ENCODE measurements around the gene PIK3R3.

PIK3R3 gene

DNA sequence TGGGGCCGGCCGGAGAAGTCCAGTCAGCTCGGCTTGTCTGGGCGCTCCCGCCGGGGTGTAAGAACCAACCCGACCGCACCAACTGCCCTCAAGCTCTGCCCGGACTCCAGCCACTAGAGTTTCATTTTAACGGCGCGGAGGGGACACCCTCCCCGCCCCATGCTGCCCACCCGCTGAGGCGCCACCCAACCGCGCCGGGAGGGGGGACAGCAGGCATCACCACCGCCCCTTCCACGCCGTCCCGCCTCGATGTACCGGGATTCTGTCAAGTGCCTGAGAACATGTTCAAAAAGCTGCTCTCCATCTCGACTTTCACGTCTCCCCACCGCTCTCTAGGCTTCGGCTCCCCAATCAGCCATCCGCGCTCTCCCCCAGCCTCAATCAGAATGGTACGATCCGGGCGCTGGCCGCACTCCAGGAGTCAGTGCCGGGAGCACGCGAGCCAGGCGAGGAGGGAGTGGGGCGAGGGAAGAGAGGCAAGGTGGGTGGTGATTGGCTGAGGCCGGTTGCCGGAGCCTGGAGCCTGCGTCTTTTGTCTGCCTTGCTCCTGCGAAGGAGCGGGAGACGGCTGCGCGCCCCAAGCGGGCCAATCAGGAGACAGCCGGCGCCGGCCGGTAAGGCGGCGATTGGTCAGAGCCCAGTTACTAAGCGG is at the start of gene PIK3R3:
TSS of gene PIK3R3 (minus strand) at position 101 of the 652 bp plus-strand sequence. CDS start 677 bp downstream, outside the sequence.
- peak; percentile 85 for DNase-seq

DNA sequence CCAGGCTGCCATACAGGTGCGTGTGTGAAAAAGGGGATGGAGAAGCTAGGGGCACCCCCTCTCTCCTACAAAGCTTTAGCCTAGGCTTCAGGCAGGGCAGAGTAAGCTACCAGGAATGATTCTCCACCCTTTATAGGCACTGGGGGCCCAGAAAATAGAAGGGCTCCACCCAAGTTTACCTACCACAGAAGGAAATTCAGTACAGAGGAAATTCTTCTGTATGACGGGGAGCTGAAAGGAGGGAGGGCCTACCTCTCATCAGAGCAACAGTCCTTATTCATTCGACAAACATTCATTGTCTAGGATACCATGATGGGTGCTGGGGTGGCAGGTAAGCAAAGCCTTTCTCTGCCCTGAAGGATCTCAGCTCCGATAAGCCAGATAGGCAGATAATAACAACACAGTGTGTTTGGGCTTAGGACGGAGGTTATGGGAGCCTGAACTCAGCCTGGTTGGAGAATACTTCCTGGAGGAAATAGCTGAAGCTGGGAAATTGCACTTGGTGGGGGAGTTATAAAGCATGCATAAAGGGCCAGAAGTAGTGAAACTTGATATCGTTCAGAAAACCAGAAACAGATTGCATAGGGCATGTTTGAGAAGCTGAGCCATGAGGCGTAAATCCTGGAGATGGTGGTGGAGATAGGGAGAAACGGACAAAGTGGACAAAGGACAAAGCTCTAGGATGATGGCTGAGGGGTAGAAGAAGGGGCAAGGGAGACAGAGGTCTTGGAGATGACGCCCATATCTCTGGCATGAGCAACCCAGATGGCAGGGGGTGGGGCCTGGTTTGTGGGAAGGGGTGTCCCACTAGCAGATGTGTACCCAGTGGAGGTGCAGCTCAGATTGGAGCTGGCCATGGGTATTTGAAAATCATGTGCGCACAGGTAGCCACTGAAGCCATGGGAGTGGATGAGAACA is 49.2 kb upstream of the PIK3R3 start:
- DNase-seq = no peak

DNA sequence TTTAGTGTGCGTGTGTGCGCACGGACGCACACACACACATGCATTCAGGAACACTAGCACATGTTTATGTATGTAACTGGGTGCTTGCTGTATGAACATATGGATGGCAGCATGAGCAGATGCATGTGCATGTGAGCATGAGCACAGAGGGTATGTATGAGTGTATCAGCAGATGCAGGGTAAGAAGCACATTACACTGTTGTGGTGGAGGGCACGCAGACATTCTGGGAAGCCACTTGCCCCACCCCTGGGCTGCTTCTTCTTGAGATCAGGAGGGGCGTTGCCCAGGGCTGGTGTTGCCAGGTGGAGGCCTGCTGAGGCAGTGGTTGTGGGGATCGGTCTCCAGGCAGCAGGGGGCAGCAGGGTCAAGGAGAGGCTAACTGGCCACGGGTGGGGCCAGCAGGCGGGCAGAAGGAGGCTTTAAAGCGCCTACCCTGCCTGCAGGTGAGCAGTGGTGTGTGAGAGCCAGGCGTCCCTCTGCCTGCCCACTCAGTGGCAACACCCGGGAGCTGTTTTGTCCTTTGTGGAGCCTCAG is 47.7 kb upstream of the PIK3R3 start:
- DNase-seq = no peak

DNA sequence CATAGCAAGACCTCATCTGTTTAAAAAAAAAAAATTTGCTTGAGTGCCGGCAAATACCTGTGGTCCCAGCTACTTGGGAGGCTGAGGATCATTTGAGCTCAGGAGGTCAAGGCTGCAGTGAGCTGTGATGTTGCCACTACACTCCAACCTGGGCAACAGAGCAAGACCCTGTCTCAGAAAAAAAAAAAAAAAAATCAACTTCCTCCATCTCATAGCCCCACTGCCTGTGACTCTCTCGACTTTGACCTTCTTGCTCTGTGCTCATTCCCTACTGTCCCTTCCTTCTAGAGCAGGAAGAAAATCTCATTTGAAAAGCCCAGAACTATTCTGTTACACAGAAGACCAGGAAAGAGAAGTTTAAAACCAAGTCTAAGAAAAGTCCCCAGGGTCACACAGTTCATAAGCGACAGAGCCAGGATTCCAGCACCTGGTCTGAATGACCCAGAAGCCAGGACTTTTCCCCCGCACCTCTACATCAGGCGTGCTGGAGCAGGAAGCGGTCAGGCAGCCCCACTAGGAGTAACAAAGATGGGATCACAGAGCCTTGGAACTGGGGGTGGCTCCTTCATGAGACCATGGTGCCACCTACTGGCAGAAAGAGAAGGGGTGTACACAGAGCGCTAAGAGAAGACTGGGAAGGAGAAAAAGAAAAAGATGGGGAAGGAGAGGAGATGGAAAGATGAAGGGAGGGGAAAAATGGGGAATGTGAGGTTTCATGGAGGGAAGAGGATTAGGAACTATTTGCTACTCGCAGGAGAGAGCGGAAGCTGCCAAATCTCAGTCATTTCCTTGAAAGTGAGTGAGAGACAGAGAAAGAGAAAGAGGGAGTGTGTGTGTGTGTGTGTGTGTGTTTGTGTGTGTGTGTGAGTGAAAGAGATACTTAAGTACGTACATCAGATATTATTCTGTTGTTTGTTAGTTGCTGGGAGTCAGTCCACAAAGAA is 47.0 kb upstream of the PIK3R3 start:
- DNase-seq = peak; percentile 54

DNA sequence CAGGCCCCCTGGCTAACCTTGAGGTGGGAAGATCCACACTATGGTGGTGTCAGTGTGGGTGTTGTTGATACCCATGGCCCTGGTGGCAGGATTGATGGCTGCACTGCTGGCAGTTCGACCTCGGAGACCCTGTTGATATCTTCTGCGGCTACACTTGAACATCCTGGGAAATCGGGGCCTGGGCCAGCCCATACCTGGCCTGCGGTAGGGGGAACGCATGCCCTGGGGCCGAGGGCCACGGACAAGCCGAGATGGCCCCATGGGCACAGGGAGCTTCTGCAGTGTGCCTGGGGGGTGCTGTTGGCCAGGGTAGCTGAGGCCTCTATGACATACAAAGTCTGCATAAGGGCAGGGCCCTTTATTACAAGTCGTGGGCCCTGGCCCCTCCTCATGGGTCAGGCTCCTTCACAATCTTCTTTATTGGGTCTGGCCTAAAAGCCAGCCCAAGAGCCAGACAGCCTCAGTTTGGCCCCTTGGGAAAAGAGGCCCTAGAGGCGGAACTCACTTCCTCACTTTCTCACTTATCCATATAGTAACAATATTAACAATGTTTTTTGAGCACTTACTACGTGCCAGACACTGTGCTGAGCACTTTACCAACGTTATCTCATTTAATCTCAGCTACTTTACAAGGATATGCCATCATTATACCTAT is 43.9 kb upstream of the PIK3R3 start, which contains the start of gene P3R3URF:
TSS of gene P3R3URF (minus strand) at position 278 of the 655 bp plus-strand sequence. CDS start at position 261, 17 bp downstream.
- no peak for DNase-seq

- no peak for DNase-seq
These were observed 42.8 kb upstream of the PIK3R3 start for GRCh38 chr1:46175243-46175642.

DNA sequence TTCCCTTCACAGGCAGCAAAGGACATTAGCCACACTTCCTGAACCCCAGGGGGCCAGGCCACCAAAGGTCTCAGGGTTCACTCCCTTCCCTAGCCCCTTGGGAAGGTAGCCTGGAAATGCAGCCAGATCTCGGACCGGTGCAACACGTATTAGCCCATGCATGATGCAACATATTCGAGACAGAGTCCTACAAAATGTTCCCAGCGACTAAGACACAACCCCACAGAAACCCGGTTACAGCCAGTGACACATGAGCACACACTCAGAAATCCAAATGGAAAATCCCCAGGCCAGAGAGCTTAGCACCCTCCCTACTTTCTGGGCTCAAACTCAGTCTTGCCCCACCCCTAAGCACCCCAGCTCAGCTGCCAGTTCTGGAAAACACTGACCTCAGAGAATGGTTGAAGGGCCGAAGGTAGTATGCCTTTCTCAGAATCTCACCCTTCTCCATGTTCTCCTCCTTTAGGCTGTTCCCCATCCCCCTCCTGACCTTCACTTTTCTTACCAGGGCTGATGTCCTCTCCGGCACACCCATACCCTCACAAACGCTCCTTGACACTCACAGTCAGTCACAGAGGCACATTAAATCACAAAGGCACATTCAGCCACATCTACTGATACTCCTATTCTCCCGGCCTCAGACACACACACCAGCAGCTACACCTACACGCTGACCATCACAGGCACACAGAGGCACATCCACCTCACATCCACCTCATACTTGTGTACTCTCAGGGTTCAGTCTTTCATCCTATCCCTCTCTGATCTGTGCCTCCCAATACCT is 42.2 kb upstream of the PIK3R3 start, which contains the start of gene TSPAN1:
TSS of gene TSPAN1 (plus strand) at position 640 of the 784 bp plus-strand sequence. CDS start 6,021 bp downstream, outside the sequence.
- no peak for DNase-seq

DNA sequence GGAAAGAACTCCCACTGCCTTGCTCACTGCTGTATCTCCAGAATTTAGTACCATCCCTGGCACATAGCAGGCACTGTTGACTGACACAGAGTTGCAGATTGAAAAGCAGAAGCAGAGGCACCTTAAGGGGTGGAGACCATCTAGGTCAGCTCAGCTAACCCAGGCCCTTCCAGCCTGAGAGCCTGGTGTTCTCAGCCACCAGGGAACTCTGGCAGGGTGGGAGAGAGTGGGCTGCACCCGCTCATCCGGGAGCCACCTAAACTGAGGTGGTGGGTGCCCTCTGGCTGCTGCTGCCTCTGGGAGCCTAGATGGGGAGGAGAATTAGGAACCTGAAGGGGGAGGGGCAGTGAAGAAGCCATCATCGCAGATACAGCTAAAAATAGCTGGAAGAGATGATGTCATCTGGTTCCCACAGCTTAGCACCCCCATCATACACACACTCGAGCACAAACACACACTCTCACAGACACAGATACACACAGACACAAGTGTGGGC is 41.0 kb upstream of the PIK3R3 start:
- DNase-seq = no peak

GRCh38 chr1:46172321-46172720 is 39.9 kb upstream of the PIK3R3 start:
- no peak for DNase-seq

DNA sequence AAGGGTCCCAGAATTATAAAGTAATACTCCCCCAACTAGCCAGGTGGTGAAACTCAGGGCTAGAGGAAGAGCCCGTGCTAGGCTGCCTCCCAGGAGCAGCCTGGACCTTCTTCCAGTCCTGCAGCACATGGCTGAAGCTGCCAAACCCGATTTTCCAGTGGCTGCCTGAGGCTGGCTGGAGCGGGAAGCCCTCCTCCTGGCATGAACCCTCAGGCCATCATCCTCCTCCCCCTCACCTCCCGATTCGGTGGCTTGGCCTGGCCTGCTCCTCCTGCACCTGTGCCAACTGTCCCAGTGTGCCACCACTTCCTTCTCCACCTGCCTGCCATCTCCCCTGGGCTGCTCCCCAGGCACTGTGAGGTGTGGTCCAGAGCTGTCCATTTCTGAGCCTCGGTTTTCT is 39.4 kb upstream of the PIK3R3 start:
- no peak for DNase-seq

GRCh38 chr1:46171351-46171750 is 38.9 kb upstream of the PIK3R3 start:
- DNase-seq = no peak

- DNase-seq = no peak
These were observed 37.5 kb upstream of the PIK3R3 start for GRCh38 chr1:46169811-46170454.

DNA sequence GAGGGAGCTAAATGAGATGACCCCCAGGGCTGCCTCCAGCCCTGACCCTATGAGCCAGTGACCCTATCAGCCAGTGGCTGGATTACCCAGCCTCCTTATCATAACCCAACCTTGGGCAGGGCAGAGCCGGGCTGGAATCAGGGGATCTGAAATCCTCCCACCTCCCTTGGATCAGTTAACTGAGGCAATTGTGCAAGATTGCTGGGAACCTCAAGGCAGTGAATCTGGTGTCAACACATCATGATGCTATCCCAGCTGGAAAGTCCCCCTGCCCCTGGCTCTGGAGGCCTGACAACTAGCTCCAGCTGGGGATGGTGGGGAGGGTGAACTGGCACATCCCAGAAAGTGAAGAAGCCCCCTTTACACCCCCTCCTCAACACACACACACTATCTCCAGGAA is 36.0 kb upstream of the PIK3R3 start:
- DNase-seq = no peak

DNA sequence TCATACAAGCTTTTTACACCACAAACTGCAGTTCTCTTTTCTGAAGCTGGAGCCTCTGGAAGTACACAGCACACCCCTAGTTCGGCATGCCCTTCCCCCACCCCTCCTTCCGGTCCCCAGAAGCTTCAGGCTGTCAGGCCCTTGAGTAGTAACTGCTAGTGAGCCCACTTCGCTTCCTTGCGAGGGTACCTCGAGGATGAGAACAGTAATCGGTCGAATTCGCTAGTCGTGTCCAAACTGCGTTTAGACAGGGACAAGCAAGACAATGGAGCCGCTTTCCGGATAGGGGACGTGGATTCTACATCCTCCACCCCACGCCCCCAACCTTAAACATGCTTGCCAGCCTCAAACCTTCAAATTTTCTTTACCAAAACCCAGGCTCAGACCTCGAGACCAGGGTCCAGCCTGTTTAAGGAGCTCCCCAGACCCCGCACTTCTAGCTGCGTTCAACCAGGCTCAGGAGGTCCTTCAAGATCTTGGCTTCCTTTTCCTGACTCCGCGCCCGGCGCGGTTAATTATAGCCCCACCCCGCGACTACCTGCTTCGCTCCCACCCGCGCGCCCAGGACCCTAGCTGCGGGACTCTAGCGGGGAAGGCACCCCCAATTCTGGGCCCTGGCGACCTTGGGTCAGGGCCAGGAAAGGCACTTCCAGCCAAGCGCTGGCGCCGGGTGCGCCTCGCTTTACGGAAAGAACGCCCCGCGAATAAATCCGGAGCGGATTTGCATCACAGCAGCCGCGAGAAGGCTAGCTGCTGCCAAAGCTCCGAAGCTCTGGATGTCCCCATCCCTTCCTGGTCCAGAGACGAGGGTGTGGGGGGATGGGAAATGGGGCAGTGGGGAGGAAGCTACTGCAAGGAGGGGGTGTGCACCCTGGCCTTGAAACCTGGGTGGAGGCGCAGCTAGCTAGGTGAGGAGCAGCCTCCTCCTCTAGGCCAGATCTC is 34.4 kb upstream of the PIK3R3 start:
- peak; percentile 52 for DNase-seq

DNA sequence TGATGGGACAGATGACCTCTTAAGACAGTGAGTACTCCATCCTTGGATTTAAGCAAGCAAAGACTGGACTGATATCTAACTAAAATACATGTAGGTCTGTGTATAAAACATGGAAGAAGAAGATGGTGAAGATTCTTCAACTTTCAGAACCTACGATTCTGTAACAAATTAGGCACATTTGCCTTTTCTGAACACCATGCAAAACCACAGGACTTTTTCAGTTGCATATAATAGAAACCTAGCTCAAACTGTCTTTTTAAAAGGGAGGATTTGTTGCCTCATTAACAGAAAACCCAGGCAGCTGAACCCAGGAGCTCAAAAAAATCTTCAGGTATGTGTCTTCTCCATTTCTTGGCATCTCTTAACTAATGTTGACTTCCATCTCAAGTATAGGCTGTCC is 27.8 kb upstream of the PIK3R3 start:
- no peak for DNase-seq

- DNase-seq = no peak
These were observed 27.1 kb upstream of the PIK3R3 start for GRCh38 chr1:46159516-46159915.

DNA sequence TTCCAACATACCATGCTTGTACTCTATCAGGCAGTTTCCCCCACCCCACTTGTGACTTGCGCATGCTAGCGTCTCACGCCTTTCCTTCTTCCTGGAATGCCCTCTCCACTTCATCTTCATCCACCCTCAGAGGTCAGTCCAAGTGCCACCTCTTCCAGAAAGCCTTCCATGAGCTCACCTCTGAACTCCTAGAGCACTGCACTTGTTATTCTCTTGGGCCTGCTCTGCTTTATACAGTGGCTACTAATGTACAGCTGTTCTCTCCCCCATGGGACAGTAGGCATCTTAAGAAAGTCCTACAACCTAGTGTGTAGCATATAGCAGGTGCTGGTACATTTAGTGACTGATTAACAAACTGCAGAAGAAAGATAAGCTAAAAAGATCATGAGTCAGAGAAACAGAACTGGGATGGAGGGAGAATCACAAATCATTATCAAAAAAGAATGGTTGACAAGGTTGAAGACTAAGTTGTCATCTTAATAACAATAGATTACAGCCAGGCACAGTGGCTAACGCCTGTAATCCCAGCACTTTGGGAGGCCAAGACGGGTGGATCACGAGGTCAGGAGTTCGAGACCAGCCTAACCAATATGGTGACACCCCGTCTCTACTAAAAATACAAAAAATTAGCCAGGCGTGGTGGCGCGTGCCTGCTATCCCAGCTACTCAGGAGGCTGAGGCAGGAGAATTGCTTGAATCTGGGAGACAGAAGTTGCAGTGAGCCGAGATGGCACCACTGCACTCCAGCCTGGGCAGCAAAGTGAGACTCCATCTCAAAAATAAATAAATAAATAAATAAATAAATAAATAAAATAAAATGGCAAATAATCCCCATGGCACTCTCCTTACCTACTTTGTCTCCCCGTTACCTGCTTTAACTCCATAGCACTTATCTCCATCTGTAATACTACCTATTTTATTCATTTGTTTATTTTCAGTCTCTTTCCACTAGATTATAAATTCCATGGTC is 26.2 kb upstream of the PIK3R3 start:
- DNase-seq = no peak

GRCh38 chr1:46157916-46158311 is 25.5 kb upstream of the PIK3R3 start:
- no peak for DNase-seq
